CD4-positive, alpha-beta T cell (primary cell): ENCODE data around the gene NOS1AP. TPM values are rescaled to one million over a fixed set of nuclear protein-coding genes. Genes with fewer than 3 reads are reported as not detected.

ENCODE experiments used
- ATAC-seq: fragments of 200-7000 bp; cut with Tn5 transposase; one replicate; pipeline ENCODE4 v1.10.0; 2022; ENCODE audit warnings: mild to moderate bottlenecking; ENCODE audit not compliant: poor library complexity
- CTCF ChIA-PET: fragments of 350-600 bp; sonication (Branson Sonifier 250); formaldehyde crosslinking; loops from one replicate; lab custom pipeline; 2021; ENCODE audit warnings: antibody characterized with exemption, inconsistent platforms; lab: Charles Lee
- POLR2A ChIA-PET: fragments of 350-600 bp; sonication (Branson Sonifier 250); formaldehyde crosslinking; loops from one replicate; lab custom pipeline; 2021; ENCODE audit warnings: antibody characterized with exemption, inconsistent platforms; lab: Charles Lee
- DNase-seq, 14 experiments: peaks; one replicate each; pipeline ENCODE4 v3.0.0-alpha.2; 2013 to 2020; ENCODE audit warnings: mixed read lengths in 2 of 14
- H3K27ac ChIP-seq, 2 donors: one replicate each; pipeline versions ENCODE4 v1.5.1 to v1.7.0; 2013; ENCODE audit warnings: low read length in 2 of 2, low read depth in 1 of 2, mild to moderate bottlenecking in 1 of 2
- H3K27me3 ChIP-seq, 2 experiments: 1 replicate in 1 of 2; 2 replicates in 1 of 2; pipeline versions ENCODE4 v1.6.1 to v1.7.0; 2013; ENCODE audit warnings: low read length in 2 of 2, control low read depth in 1 of 2, mild to moderate bottlenecking in 1 of 2, moderate library complexity in 1 of 2; ENCODE audit not compliant: insufficient read depth in 2 of 2, control insufficient read depth in 1 of 2
- H3K36me3 ChIP-seq: one replicate; pipeline ENCODE4 v1.6.1; 2013; ENCODE audit warnings: low read length, control low read depth; ENCODE audit not compliant: insufficient read depth
- H3K4me1 ChIP-seq: one replicate; pipeline ENCODE4 v1.6.1; 2013; ENCODE audit warnings: low read length, control low read depth; ENCODE audit not compliant: insufficient read depth
- H3K4me3 ChIP-seq: one replicate; pipeline ENCODE4 v1.5.1; 2013; ENCODE audit warnings: mild to moderate bottlenecking, low read length, moderate library complexity
- H3K9me3 ChIP-seq, 2 experiments: 1 replicate in 1 of 2; 2 replicates in 1 of 2; pipeline versions ENCODE4 v1.6.1 to v1.7.0; 2013; ENCODE audit warnings: low read length in 2 of 2, mild to moderate bottlenecking in 2 of 2, control low read depth in 1 of 2, moderate library complexity in 1 of 2; ENCODE audit not compliant: control insufficient read depth in 1 of 2, insufficient read depth in 1 of 2
- H3K27ac Mint-ChIP-seq: one replicate; pipeline ENCODE4 v1.8.0; 2020; ENCODE audit warnings: mixed read lengths
- H3K27me3 Mint-ChIP-seq: one replicate; pipeline ENCODE4 v1.8.0; 2021; ENCODE audit warnings: mixed read lengths
- H3K36me3 Mint-ChIP-seq: one replicate; pipeline ENCODE4 v1.8.0; 2021; ENCODE audit warnings: low read depth, mixed read lengths
- H3K4me1 Mint-ChIP-seq: one replicate; pipeline ENCODE4 v1.8.0; 2021; ENCODE audit warnings: low read depth, mixed read lengths
- H3K4me3 Mint-ChIP-seq: one replicate; pipeline ENCODE4 v1.8.0; 2020; ENCODE audit warnings: mild to moderate bottlenecking, mixed read lengths
- H3K9me3 Mint-ChIP-seq: one replicate; pipeline ENCODE4 v1.8.0; 2020; ENCODE audit warnings: mixed read lengths
- CTCF ChIP-seq: fragments of 200-600 bp; IDR thresholded peaks from one replicate; pipeline ENCODE4 v1.8.0; 2022; ENCODE audit warnings: antibody characterized with exemption, mild to moderate bottlenecking
- intact Hi-C, 2 experiments: fragments of 100-400 bp; cut with DNase I in 1 of 2; cut with micrococcal nuclease in 1 of 2; formaldehyde crosslinking; loops; one replicate each; pipeline versions ENCODE4 v1.15.1 to v1.9.0; 2023 to 2025; cut with DNase I, micrococcal nuclease
- total RNA-seq, 174 experiments: library from RNA in 2 of 174; stranded (reverse) in 2 of 174; gene quantifications; one replicate each; pipeline ENCODE4 v1.2.3 and lab custom pipeline; 2021 to 2026

The NOS1AP gene
- total RNA-seq, 2 experiments from 2014 or later, result not detected

- H3K4me3 Mint-ChIP-seq, result no peak overlapping the region
- Histone ChIP-seq H3K27me3 (peaks cover 7 to 28% of the 10 kb centered on the region in 2 experiments), H3K36me3 (no peaks in the 10 kb centered on the region), H3K4me1 (peaks cover 13% of the 10 kb centered on the region), H3K9me3 (no peaks in the 10 kb centered on the region), H3K4me3 (no peak overlapping the region), H3K27ac (no peak overlapping the region)
- intact Hi-C loops, result no loop called here
- H3K4me1 Mint-ChIP-seq, result peaks cover 7% of the 10 kb centered on the region
- ChIA-PET CTCF (interaction anchor here (0.6 kb wide), 1 partner anchor 521 kb away, joined by 3 read pairs; the partner anchor contains the start of gene FCGR2A), POLR2A (interaction anchor here (0.6 kb wide), 1 partner anchor 1541 kb away, joined by 5 read pairs; no protein-coding TSS in a partner anchor)
- no peaks in the 10 kb centered on the region for H3K9me3 Mint-ChIP-seq
- H3K36me3 Mint-ChIP-seq, result no peaks in the 10 kb centered on the region
- DNase-seq, result no peak
- no peak for ATAC-seq
- H3K27ac Mint-ChIP-seq, result no peak overlapping the region
- peaks cover 42% of the 10 kb centered on the region for H3K27me3 Mint-ChIP-seq
- TF ChIP-seq CTCF, result no peak
Measured at GRCh38 chr1:162025541-162025940, 44.0 kb upstream of the NOS1AP start.

GRCh38 chr1:162026881-162027280 is 42.6 kb upstream of the NOS1AP start:
- ChIA-PET CTCF (no interaction called here), POLR2A (no interaction called here)
- Mint-ChIP-seq H3K27me3 (peaks cover 47% of the 10 kb centered on the region), H3K27ac (no peak overlapping the region), H3K4me1 (peaks cover 7% of the 10 kb centered on the region), H3K4me3 (no peak overlapping the region), H3K9me3 (no peaks in the 10 kb centered on the region), H3K36me3 (no peaks in the 10 kb centered on the region)
- Histone ChIP-seq H3K36me3 (no peaks in the 10 kb centered on the region), H3K4me1 (peaks cover 13% of the 10 kb centered on the region), H3K9me3 (no peaks in the 10 kb centered on the region), H3K27ac (no peak overlapping the region), H3K27me3 (peaks cover 7 to 27% of the 10 kb centered on the region in 2 experiments), H3K4me3 (no peak overlapping the region)
- DNase-seq, result peak in 2 of 14 experiments; percentile 34 to 46
- no peak for TF ChIP-seq CTCF
- no peak for ATAC-seq
- intact Hi-C loops, result no loop called here

- Mint-ChIP-seq H3K27ac (no peak overlapping the region), H3K36me3 (no peaks in the 10 kb centered on the region), H3K4me3 (no peak overlapping the region), H3K27me3 (peaks cover 53% of the 10 kb centered on the region), H3K4me1 (peaks cover 7% of the 10 kb centered on the region), H3K9me3 (no peaks in the 10 kb centered on the region)
- CTCF ChIA-PET, result no interaction called here
- TF ChIP-seq CTCF, result no peak
- intact Hi-C loops, result no loop called here
- peak in 3 of 14 experiments; percentile 17 to 65 (median 56) for DNase-seq
- H3K4me1 ChIP-seq, result peaks cover 8% of the 10 kb centered on the region
- H3K27me3 ChIP-seq, result peaks cover 7 to 23% of the 10 kb centered on the region in 2 experiments
- H3K27ac ChIP-seq, result no peak overlapping the region
- no peak for ATAC-seq
- H3K9me3 ChIP-seq, result no peaks in the 10 kb centered on the region
- no peaks in the 10 kb centered on the region for H3K36me3 ChIP-seq
- POLR2A ChIA-PET, result no interaction called here
- H3K4me3 ChIP-seq, result no peak overlapping the region
Measured at GRCh38 chr1:162028726-162029125, 40.8 kb upstream of the NOS1AP start.
